Gastroesophageal sphincter (tissue), 4 donors: ENCODE data around the gene LAMA4. TPM values are rescaled to one million over a fixed set of nuclear protein-coding genes. Genes with fewer than 3 reads are reported as not detected.
"Not testable (repeated sequence)": the region's sequence is repeated elsewhere in the genome, so short reads cannot be mapped to it uniquely, and the experiment has no call there.

Experiments
- ATAC-seq: fragments of 150-250 bp; one replicate; pipeline ENCODE4 v1.9.1; 2016; ENCODE audit warnings: mild to moderate bottlenecking, moderate library complexity
- H3K27ac ChIP-seq, 4 donors: fragments of 200-600 bp; sonication (generic) in 3 of 4; 1 replicate in 3 of 4; 2 replicates in 1 of 4; pipeline ENCODE4 v1.5.1; 2016 to 2019
- H3K27me3 ChIP-seq: fragments of 200-600 bp; sonication (generic); one replicate; pipeline ENCODE4 v1.5.1; 2019
- H3K36me3 ChIP-seq, 2 donors: fragments of 200-600 bp; sonication (generic); one replicate each; pipeline ENCODE4 v1.5.1; 2019; ENCODE audit warnings: control low read depth in 1 of 2
- H3K4me1 ChIP-seq, 3 donors: fragments of 200-600 bp; sonication (generic); 1 replicate in 2 of 3; 2 replicates in 1 of 3; pipeline ENCODE4 v1.5.1; 2016 to 2019; ENCODE audit warnings: control low read depth in 2 of 3
- H3K4me3 ChIP-seq, 2 donors: fragments of 200-600 bp; sonication (generic); one replicate each; pipeline ENCODE4 v1.5.1; 2019; ENCODE audit warnings: mild to moderate bottlenecking in 1 of 2, moderate library complexity in 1 of 2
- H3K9me3 ChIP-seq, 3 donors: fragments of 200-600 bp; sonication (generic); one replicate each; pipeline ENCODE4 v1.5.1; 2017 to 2019; ENCODE audit warnings: control low read depth in 2 of 3
- EP300 ChIP-seq: sonication (generic); formaldehyde crosslinking; IDR thresholded peaks from one replicate; pipeline ENCODE4 v1.6.1; 2017; ENCODE audit warnings: antibody characterized with exemption, mild to moderate bottlenecking
- POLR2A ChIP-seq, 2 donors: fragments of 450-650 bp; IDR thresholded peaks; one replicate each; pipeline ENCODE4 v1.6.1; 2017; ENCODE audit warnings: antibody characterized with exemption in 2 of 2, mild to moderate bottlenecking in 2 of 2, moderate library complexity in 1 of 2
- POLR2AphosphoS5 ChIP-seq: sonication (generic); formaldehyde crosslinking; IDR thresholded peaks from one replicate; pipeline ENCODE4 v1.6.1; 2017; ENCODE audit warnings: antibody characterized with exemption
- WGBS, 2 donors: methylation state at CpG; one replicate each; pipeline ENCODE4 v1.1.5; 2018; ENCODE audit warnings: low coverage in 1 of 2; 5-methylcytosine and 5-hydroxymethylcytosine counted together
- total RNA-seq, 4 donors: library from RNA; depleted of rRNA; stranded (reverse); fragments of >200 nt; gene quantifications; one replicate each; pipeline ENCODE4 v1.1.0, GENCODE V29; 2016
- TF ChIP-seq, protein P1 (sequence below), 4 experiments: fragments of 200-600 bp in 2 of 4; fragments of 450-650 bp in 2 of 4; sonication (generic) in 1 of 4; IDR thresholded peaks; one replicate each; pipeline ENCODE4 v1.5.1; 2017 to 2019; ENCODE audit warnings: antibody characterized with exemption in 4 of 4, mild to moderate bottlenecking in 2 of 4, moderate library complexity in 2 of 4

Gene LAMA4
- total RNA-seq, 4 donors from 2014 or later: 240 to 305 (median 265) TPM

DNA sequence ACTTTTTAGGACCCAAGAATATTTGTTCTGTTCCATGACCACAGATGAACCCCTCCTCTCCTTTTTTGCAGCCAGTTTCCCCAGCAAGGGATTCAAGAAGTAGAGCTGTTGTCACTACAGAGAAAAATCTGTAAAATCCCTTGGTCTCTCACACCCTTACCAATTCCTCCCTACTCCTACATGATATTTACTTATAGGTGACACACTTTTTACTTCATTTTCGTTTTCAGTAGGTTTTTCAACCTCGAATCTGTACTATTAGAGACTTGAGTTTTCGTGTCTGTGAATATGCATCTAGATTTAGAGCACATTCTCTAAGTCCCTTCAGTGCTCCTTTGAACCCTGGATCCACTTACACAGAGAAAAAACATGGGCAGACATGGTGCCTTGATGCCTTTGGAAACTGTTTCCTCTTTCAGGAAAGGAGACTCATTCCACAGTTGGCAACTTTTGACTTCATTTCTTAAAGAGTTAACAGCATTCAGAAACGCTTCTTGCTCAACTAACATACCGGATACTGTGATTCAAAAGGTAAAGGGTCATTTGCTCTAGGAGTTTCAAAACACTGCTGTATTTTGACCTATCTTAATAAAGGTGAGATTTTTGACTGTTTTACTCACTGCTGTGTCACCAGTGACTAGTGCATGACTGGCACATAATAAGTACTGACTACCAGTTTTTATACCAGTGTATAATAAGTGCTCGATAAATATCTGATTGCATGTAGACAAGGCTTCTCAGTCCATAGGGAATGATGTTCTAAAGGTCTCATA, 50.6 kb downstream of the LAMA4 start:
- H3K9me3 ChIP-seq: no peaks in the 10 kb centered on the region
- peak overlapping the region in 1 of 2 donors; percentile 3 for H3K4me3 ChIP-seq
- peak overlapping the region; percentile 74 to 78 (median 76) for H3K27ac ChIP-seq
- H3K36me3 ChIP-seq: peaks cover 0 to 56% of the 10 kb centered on the region in 2 donors
- H3K27me3 ChIP-seq: no peaks in the 10 kb centered on the region
- 40 to 44% methylated on average over 5 to 6 of the region's 6 CpGs for WGBS, 2 donors
- ATAC-seq: peak; percentile 76
- TF ChIP-seq EP300 (no peak), POLR2A (IDR thresholded peaks at IDR 0.05) (no peak), POLR2AphosphoS5 (peak; percentile 82)
- TF ChIP-seq, protein P1, sequence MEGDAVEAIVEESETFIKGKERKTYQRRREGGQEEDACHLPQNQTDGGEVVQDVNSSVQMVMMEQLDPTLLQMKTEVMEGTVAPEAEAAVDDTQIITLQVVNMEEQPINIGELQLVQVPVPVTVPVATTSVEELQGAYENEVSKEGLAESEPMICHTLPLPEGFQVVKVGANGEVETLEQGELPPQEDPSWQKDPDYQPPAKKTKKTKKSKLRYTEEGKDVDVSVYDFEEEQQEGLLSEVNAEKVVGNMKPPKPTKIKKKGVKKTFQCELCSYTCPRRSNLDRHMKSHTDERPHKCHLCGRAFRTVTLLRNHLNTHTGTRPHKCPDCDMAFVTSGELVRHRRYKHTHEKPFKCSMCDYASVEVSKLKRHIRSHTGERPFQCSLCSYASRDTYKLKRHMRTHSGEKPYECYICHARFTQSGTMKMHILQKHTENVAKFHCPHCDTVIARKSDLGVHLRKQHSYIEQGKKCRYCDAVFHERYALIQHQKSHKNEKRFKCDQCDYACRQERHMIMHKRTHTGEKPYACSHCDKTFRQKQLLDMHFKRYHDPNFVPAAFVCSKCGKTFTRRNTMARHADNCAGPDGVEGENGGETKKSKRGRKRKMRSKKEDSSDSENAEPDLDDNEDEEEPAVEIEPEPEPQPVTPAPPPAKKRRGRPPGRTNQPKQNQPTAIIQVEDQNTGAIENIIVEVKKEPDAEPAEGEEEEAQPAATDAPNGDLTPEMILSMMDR (IDR thresholded peaks at IDR 0.05): no peak
- peaks cover 24 to 79% (median 32%) of the 10 kb centered on the region in 3 donors for H3K4me1 ChIP-seq

DNA sequence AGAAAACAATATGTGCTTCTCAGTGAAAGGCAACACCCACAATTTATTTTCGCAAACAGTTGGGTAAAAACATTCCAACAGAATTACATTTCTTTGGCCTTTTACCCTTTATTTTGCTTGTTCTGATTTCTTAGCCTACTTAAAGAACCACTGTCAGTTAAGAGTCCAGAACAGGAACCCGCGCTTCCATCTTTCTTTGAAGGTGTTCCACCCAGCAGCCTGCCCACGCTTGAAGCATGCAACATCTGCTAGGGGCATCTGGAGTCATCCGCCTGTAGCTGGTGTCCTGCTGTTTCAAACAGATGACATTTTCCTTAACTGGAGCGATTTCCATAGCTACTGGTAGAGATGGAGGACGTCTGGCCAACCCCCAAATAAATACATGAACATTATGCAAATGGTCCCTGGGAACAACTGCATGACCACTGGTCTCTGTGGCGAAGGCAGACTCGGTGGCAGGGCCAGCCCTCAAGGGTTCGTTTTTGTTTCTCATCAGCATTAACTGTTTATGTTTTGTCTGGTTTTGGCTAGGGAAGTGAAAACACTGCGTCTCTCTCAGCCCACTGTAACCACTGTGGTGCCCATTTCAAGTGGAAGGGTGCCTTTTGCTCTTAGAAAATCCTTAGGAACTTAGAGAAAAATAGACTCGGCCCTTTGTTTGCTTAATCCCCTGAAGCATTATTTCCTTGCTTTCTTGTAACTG, 51.6 kb downstream of the LAMA4 start:
- Histone ChIP-seq H3K9me3 (no peaks in the 10 kb centered on the region), H3K4me1 (peaks cover 24 to 79% (median 34%) of the 10 kb centered on the region in 3 donors), H3K27me3 (no peaks in the 10 kb centered on the region), H3K27ac (peak overlapping the region; percentile 74 to 78 (median 76)), H3K36me3 (peaks cover 0 to 63% of the 10 kb centered on the region in 2 donors), H3K4me3 (peak overlapping the region in 1 of 2 donors; percentile 3)
- 48 to 50% methylated on average over 6 to 9 of the region's 12 CpGs for WGBS, 2 donors
- TF ChIP-seq, protein P1 (IDR thresholded peaks at IDR 0.05): no peak
- TF ChIP-seq POLR2A (IDR thresholded peaks at IDR 0.05): no peak
- TF ChIP-seq EP300: no peak
- no peak for TF ChIP-seq POLR2AphosphoS5
- peak; percentile 17 for ATAC-seq

DNA sequence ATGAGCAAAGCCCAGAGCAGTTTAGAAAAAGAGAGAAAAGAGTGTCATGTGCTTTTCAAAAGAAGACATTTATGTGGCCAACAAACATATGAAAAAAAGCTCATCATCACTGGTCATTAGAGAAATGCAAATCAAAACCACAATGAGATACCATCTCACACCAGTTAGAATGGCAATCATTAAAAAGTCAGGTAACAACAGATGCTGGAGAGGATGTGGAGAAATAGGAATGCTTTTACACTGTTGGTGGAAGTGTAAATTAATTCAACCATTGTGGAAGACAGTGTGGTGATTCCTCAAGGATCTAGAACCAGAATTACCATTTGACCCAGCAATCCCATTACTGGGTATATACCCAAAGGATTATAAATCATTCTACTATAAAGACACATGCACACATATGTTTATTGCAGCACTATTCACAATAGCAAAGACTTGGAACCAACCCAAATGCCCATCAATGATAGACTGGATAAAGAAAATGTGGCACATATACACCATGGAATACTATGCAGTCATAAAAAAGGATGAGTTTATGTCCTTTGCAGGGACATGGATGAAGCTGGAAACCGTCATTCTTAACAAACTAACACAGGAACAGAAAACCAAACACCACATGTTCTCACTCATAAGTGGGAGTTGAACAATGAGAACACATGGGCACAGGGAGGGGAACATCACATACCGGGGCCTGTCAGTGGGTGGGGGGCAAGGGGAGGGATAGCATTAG, 54.0 kb downstream of the LAMA4 start:
- not testable (repeated sequence) for H3K4me3 ChIP-seq, H3K9me3 ChIP-seq, H3K27me3 ChIP-seq, ATAC-seq
- 100% methylated on average over 1 of the region's 2 CpGs; no CpG with 5 or more reads in 1 of the 2 donors for WGBS, 2 donors
- Histone ChIP-seq H3K27ac (peak overlapping the region in 2 of 4 donors; percentile 41 to 58), H3K4me1 (peaks cover 21 to 72% (median 21%) of the 10 kb centered on the region in 3 donors), H3K36me3 (peaks cover 0 to 55% of the 10 kb centered on the region in 2 donors)

DNA sequence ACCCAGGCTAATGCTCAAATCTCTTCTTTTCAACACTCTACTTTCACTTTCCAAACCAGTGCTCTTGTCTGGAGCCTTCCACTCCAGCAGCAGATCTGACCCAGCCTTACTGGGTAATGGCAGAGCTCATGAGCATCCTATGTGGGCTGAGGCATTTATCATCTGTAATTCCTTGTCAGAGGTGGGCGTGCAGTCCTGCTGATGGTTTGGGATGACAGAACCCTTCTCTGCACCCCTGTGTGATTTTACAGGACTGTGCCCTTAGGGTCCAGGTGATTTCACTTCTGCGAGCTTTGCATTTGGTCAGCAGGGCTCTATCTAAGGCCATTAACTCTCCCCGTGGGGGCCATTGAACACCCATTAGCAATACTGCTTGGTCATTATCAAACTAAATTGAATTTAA, 55.4 kb downstream of the LAMA4 start:
- TF ChIP-seq POLR2AphosphoS5 (no peak), POLR2A (IDR thresholded peaks at IDR 0.05) (no peak), EP300 (no peak)
- TF ChIP-seq, protein P1 (IDR thresholded peaks at IDR 0.05): no peak
- Histone ChIP-seq H3K27me3 (no peaks in the 10 kb centered on the region), H3K4me1 (peaks cover 8 to 69% (median 11%) of the 10 kb centered on the region in 3 donors), H3K9me3 (no peaks in the 10 kb centered on the region), H3K36me3 (peaks cover 0 to 54% of the 10 kb centered on the region in 2 donors), H3K4me3 (no peak overlapping the region), H3K27ac (peak overlapping the region; percentile 58 to 66 (median 62))
- no peak for ATAC-seq
- 90 to 100% methylated on average over 1 to 2 of the region's 3 CpGs for WGBS, 2 donors

DNA sequence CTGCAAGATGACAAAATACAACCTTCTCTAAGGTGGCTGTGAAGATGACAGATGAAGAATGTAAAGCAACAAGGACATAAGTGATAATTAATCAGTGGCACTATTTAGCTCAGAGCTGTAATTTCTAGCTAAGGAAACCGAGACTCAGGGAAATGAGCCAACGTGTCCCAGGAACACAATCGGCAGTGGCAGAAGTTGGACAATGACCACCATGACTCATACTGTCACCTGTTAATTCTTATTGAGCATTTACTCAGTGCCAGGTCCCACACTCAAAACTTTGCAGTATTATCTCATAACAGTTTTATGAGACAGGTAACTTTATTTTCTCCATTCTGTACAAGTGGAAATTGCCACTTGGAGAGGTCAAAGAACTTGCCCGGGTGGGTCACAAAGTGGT, 55.8 kb downstream of the LAMA4 start:
- ATAC-seq: no peak
- WGBS, 2 donors: 30 to 46% methylated on average over 2 to 4 of the region's 4 CpGs
- H3K4me3 ChIP-seq: no peak overlapping the region
- no peaks in the 10 kb centered on the region for H3K9me3 ChIP-seq
- TF ChIP-seq POLR2A (IDR thresholded peaks at IDR 0.05): no peak
- no peak for TF ChIP-seq EP300
- H3K4me1 ChIP-seq: peaks cover 4 to 69% (median 11%) of the 10 kb centered on the region in 3 donors
- H3K36me3 ChIP-seq: peaks cover 0 to 59% of the 10 kb centered on the region in 2 donors
- no peaks in the 10 kb centered on the region for H3K27me3 ChIP-seq
- H3K27ac ChIP-seq: peak overlapping the region; percentile 58 to 66 (median 62)
